PC-9 (cell line): ENCODE results near the gene SIRPA.

Experiments
- CTCF ChIP-seq: fragments of 200-600 bp; sonication (generic); conservative IDR thresholded peaks from 2 replicates; pipeline ENCODE4 v1.6.1; 2017; ENCODE audit warnings: mixed run types, antibody characterized with exemption, mild to moderate bottlenecking, moderate library complexity
- EZH2 ChIP-seq: fragments of 200-600 bp; sonication (generic); IDR thresholded peaks from 2 replicates; pipeline ENCODE4 v1.8.0; 2017; ENCODE audit warnings: antibody characterized with exemption, low read depth

- no peak for TF ChIP-seq CTCF
- no peak for TF ChIP-seq EZH2
Measured at GRCh38 chr20:1876975-1877608, 18.1 kb upstream of the SIRPA start.
